ENCODE measurements around the gene SPATA46.

Gene SPATA46

DNA sequence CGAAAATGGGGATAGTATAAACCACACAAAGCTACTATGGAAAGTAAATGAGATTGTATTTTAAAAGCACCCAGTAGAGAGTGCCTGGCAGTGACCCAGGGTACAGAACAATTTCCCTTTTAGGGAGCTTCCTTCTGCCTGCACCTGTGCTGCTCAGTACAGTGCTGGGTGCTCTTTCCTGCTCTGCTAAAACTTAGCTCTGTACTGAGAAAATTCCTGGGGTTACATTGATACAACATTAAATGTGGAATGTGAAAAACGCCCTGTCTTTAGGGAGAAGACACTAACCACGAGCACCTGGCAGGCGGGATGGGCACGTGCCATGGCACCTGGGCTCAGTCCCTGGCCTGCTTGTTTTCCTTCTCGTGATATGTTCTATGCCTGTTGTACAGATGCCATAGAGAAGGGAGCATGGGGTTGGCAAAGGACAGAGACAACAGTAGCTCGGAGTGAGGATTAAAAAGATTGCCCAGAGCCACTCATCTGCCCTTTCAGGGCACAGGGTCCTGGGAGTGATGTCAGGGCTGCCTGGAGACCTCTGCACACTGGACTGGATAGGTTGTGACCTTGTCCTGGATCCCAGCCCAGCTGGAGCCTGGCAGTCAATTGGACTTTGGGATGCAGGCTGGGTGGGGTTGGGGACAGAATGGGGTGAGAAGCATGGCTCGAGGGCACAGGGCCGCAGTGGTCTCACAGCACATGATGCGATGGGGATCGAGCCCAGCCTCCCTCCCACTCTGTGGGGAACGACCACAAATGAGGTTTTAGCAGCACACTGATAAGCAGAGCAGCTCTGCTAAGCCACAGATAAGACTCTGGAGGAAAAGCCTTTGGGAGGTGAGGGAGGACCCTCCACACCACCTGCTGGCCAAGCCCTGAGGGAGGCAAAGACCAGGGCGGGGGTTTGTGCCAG, 4.2 kb downstream of the SPATA46 start:
- Mint-ChIP-seq H3K4me3 (no peak overlapping the region), H3K27me3 (no peaks in the 10 kb centered on the region), H3K4me1 (ENCODE audit: low read depth) (no peaks in the 10 kb centered on the region), H3K9me3 (no peaks in the 10 kb centered on the region), H3K27ac (no peak overlapping the region), H3K36me3 (ENCODE audit: low read depth) (no peaks in the 10 kb centered on the region)
- no peak for DNase-seq

DNA sequence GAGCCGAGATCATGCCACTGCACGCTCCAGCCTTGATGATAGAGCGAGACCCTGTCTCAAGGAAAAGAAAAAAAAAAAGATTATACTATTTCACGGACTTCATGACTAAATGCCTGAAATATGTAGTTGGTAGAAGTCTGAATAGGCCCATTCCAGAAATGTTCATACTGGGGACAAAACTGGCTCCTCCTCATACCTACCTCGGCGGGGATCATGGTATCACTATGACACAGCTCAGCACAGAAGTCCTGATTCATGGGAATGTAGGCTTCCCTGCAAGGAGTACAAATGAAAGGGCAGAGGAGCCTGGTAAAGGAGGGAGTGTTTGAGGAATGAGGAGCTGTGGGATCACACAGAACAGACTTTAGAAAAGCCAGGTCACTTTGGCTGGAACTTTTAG, 5.0 kb downstream of the SPATA46 start:
- H3K27ac Mint-ChIP-seq = no peak overlapping the region
- no peak overlapping the region for H3K4me3 Mint-ChIP-seq
- no peaks in the 10 kb centered on the region for H3K36me3 Mint-ChIP-seq (ENCODE audit: low read depth)
- H3K4me1 Mint-ChIP-seq (ENCODE audit: low read depth) = no peaks in the 10 kb centered on the region
- no peaks in the 10 kb centered on the region for H3K27me3 Mint-ChIP-seq
- H3K9me3 Mint-ChIP-seq = no peaks in the 10 kb centered on the region
- no peak for DNase-seq

DNA sequence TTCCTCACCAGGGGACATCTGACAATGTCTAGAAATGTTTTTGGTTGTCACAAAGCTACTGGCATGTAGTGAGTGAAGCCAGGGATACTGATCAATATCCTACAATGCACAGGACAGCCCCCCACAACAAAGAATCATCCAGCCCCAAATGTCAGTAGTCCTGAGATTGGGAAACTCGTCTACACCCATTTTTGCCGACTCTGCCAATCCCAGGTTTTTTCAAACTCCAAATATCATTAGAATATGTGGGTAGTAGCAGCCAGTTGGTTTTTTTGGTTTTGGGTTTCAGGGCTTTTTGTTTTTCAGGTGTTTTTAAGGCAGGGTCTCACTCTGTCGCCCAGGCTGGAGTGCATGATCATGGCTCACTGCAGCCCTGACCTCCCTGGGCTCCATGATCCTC, 5.9 kb downstream of the SPATA46 start:
- Mint-ChIP-seq H3K9me3 (no peaks in the 10 kb centered on the region), H3K36me3 (ENCODE audit: low read depth) (no peaks in the 10 kb centered on the region), H3K4me1 (ENCODE audit: low read depth) (no peaks in the 10 kb centered on the region), H3K27me3 (no peaks in the 10 kb centered on the region), H3K4me3 (no peak overlapping the region), H3K27ac (no peak overlapping the region)
- no peak for DNase-seq

DNA sequence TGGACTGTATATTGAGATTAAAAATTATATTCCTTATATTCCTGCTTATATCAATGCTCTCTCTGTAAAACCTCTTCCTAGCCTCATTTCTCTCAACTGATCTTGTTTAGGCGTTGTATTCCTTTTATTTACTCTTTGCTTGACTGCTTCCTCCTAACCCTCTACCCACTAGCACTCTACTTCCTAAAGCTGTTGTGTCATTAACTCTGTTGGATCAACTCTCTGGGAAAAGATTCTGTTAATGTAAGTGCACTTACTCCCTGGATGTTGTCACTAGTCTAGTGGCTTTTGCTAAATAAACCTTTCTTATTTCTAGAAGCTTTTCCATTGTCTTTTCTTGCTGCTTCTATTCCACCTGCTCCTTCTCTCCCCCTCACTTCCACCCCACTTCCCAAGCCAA, 6.5 kb downstream of the SPATA46 start:
- Mint-ChIP-seq H3K27me3 (no peaks in the 10 kb centered on the region), H3K27ac (no peak overlapping the region), H3K9me3 (no peaks in the 10 kb centered on the region), H3K36me3 (ENCODE audit: low read depth) (no peaks in the 10 kb centered on the region), H3K4me3 (no peak overlapping the region), H3K4me1 (ENCODE audit: low read depth) (no peaks in the 10 kb centered on the region)
- no peak for DNase-seq

DNA sequence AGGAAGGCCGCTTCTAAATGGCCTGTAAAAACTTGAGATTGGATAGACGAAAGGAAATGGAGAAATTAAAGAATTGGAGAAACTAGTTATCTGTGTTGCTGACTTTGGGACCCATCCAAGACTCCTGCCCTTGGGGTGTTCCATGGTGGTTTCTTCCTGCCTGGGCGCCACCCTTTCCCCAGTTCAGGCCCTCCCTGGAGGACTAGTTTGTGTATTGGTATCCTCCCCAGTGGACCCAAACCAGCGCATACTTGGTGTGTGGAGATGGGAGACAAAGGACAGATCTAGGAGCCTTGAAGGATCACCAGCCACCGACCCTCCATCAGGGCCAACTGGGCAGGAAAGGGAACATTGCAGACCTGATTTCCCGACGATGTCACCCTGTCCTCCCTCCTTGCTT, 7.1 kb downstream of the SPATA46 start:
- Mint-ChIP-seq H3K4me1 (ENCODE audit: low read depth) (no peaks in the 10 kb centered on the region), H3K9me3 (no peaks in the 10 kb centered on the region), H3K36me3 (ENCODE audit: low read depth) (no peaks in the 10 kb centered on the region), H3K4me3 (no peak overlapping the region), H3K27me3 (no peaks in the 10 kb centered on the region), H3K27ac (no peak overlapping the region)
- DNase-seq = no peak

DNA sequence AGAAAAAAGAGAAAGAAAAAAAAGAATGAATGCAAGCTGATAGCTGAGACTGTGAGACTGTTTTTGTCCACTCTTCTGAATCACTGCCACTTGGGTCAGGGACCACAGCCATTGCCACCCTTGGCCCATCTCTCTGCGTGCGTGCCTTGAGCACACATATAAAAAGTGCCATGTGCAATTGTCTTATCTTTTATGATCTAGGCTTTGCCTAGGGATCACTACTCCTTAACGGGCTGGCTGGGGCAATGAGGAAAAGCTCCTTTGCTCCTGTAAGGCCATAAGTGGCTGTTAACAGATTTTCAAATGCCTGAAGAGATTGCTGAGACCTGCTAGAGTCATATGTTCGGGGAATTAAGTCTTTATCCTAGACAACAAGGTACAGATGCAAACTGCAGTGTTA, 8.2 kb downstream of the SPATA46 start:
- no peak overlapping the region for H3K4me3 Mint-ChIP-seq
- no peaks in the 10 kb centered on the region for H3K36me3 Mint-ChIP-seq (ENCODE audit: low read depth)

DNA sequence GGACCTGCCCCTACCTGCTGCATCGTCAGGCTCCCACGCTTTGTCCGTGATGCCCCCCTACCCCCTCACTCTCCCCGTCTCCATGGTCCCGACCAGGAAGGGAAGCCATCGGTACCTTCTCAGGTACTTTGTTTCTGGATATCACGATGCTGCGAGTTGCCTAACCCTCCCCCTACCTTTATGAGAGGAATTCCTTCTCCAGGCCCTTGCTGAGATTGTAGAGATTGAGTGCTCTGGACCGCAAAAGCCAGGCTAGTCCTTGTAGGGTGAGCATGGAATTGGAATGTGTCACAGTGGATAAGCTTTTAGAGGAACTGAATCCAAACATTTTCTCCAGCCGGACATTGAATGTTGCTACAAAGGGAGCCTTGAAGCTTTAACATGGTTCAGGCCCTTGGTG, 8.9 kb downstream of the SPATA46 start:
- H3K4me3 Mint-ChIP-seq = no peak overlapping the region
- H3K27me3 Mint-ChIP-seq = no peaks in the 10 kb centered on the region
- no peaks in the 10 kb centered on the region for H3K9me3 Mint-ChIP-seq

More for the DNA sequence above, 8.2 kb downstream of the SPATA46 start:
- Mint-ChIP-seq H3K27me3 (no peaks in the 10 kb centered on the region), H3K9me3 (no peaks in the 10 kb centered on the region), H3K4me1 (ENCODE audit: low read depth) (no peaks in the 10 kb centered on the region), H3K27ac (no peak overlapping the region)
- no peak for DNase-seq

DNA sequence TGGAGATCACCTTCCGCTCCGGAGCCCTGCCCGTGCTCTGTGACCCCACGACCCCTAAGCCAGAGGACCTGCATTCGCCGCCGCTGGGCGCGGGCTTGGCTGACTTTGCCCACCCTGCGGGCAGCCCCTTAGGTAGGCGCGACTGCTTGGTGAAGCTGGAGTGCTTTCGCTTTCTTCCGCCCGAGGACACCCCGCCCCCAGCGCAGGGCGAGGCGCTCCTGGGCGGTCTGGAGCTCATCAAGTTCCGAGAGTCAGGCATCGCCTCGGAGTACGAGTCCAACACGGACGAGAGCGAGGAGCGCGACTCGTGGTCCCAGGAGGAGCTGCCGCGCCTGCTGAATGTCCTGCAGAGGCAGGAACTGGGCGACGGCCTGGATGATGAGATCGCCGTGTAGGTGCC, 9.6 kb downstream of the SPATA46 start:
- H3K9me3 Mint-ChIP-seq = no peaks in the 10 kb centered on the region
- no peak overlapping the region for H3K27ac Mint-ChIP-seq
- no peaks in the 10 kb centered on the region for H3K4me1 Mint-ChIP-seq (ENCODE audit: low read depth)
- H3K36me3 Mint-ChIP-seq (ENCODE audit: low read depth) = no peaks in the 10 kb centered on the region
- H3K27me3 Mint-ChIP-seq = no peaks in the 10 kb centered on the region
- no peak overlapping the region for H3K4me3 Mint-ChIP-seq
- no peak for DNase-seq

More for the DNA sequence above, 8.9 kb downstream of the SPATA46 start:
- no peak overlapping the region for H3K27ac Mint-ChIP-seq
- H3K4me1 Mint-ChIP-seq (ENCODE audit: low read depth) = no peaks in the 10 kb centered on the region
- H3K36me3 Mint-ChIP-seq (ENCODE audit: low read depth) = no peaks in the 10 kb centered on the region
- DNase-seq = no peak

DNA sequence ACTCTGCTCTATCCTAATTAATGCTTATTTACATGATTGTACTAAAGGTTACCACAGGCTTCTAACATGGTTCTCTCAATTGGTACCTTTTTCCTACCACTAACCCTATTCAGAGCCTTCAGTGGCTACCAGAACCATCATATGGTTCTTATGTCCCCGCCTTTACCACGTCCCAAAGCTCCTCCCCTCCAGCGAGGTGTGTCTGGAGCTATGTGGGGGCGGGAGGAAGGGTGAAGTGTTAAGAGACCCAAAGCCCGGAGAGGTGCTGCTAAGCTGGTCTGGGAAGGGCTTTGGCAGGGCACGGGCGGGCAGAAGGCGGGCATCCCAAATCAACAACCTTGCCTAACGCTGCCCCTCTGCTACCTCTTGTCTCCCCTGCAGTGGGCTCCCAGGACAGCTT, 10.0 kb downstream of the SPATA46 start:
- no peak overlapping the region for H3K27ac Mint-ChIP-seq
- H3K4me1 Mint-ChIP-seq (ENCODE audit: low read depth) = no peaks in the 10 kb centered on the region
- H3K4me3 Mint-ChIP-seq = no peak overlapping the region
- no peak for DNase-seq
- H3K27me3 Mint-ChIP-seq = no peaks in the 10 kb centered on the region
- no peaks in the 10 kb centered on the region for H3K9me3 Mint-ChIP-seq
- H3K36me3 Mint-ChIP-seq (ENCODE audit: low read depth) = no peaks in the 10 kb centered on the region

DNA sequence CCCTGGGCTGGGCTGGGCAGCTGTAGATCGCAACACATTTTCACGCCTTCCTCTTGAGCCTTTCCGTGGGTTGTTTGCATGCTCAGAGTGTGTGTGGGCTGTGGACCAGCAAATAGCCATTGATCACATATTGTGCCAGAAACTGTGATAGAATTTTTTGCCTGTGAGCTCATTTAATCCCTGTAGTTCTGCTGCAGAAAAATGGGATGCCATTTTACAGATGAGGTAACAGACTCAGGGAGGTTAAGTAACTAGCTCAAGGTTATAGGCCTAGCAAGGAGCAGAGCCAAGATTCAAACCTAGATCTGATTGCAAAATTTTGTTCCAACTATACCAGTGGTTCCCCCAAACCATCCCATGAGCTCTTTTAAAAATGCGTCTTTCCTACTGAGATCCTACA, 10.5 kb downstream of the SPATA46 start:
- no peak overlapping the region for H3K4me3 Mint-ChIP-seq
- no peaks in the 10 kb centered on the region for H3K36me3 Mint-ChIP-seq (ENCODE audit: low read depth)
- DNase-seq = no peak
- H3K4me1 Mint-ChIP-seq (ENCODE audit: low read depth) = no peaks in the 10 kb centered on the region
- no peak overlapping the region for H3K27ac Mint-ChIP-seq
- H3K9me3 Mint-ChIP-seq = no peaks in the 10 kb centered on the region
- H3K27me3 Mint-ChIP-seq = no peaks in the 10 kb centered on the region

DNA sequence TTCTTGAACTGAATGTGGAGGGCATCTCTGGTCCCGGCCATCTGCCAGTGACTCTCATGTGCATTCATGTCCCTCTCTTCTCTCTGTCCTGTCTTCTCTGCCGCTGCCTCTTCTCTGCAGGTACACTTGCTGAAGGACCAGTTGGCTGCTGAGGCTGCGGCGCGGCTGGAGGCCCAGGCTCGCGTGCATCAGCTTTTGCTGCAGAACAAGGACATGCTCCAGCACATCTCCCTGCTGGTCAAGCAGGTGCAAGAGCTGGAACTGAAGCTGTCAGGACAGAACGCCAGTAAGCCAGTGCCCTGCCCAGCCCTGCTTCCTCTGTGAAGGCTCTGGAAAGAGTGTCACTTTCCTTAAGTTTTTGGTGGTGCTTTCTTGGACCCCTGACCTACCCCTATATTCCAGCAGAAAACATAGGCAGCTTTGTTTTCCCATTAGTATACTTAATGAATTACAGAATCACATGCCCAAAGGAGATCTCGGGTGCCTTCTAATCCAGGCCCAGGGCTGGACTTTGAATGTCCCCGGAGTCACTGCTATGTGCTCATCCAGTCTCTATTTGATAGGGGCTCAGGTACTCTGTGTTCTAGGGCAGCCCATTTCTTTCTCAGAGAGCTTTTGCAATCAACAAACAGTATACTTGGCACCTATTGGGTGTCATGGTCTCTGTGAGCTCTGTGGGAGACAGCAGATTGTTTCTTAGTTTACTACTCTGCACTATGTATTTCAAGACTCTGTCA, 11.2 kb downstream of the SPATA46 start:
- H3K27ac Mint-ChIP-seq = no peak overlapping the region
- H3K27me3 Mint-ChIP-seq = no peaks in the 10 kb centered on the region
- H3K4me1 Mint-ChIP-seq (ENCODE audit: low read depth) = no peaks in the 10 kb centered on the region
- no peak overlapping the region for H3K4me3 Mint-ChIP-seq
- H3K36me3 Mint-ChIP-seq (ENCODE audit: low read depth) = no peaks in the 10 kb centered on the region
- DNase-seq = no peak
- H3K9me3 Mint-ChIP-seq = no peaks in the 10 kb centered on the region

DNA sequence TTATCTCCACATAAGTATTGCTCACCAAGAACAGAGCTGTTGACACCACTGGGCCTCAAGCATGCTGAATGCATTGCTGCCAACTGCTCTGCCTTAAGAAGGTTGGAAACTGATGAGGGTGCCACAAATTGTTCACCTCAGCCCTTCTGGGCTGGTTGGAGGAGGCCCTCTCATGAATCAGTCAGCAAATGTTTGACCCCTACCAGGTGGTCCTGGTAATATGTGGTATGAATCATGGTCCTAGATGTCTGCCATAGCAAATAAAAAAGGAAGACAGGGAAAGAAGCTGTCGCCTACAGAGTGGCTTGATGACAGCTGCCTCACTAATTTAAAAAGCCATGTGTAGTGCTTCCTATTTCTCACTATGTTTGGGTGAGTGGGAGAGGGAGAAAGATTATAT, 12.2 kb downstream of the SPATA46 start:
- H3K4me1 Mint-ChIP-seq (ENCODE audit: low read depth) = no peaks in the 10 kb centered on the region
- no peaks in the 10 kb centered on the region for H3K27me3 Mint-ChIP-seq
- H3K4me3 Mint-ChIP-seq = no peak overlapping the region
- no peaks in the 10 kb centered on the region for H3K9me3 Mint-ChIP-seq
- DNase-seq = no peak
- H3K27ac Mint-ChIP-seq = no peak overlapping the region
- H3K36me3 Mint-ChIP-seq (ENCODE audit: low read depth) = no peaks in the 10 kb centered on the region

DNA sequence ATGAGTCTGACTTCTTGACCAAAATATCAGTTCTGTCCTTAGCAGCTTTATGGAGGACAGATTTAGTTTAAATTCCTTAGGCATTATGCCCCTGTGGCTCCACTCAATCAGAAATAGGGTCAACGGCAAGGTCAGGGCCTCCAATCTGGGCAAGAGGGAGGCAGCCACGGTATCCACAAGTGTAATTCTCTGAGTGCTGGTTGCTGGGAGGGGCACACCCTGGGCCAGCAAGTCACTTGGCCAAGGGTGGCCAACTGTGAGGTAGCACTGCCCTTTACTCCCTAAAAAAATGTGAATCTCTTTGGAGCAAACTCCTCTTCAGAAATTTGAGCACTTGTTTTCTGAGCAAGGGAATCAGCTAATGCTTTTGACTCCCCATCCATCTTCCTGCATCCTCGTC, 12.8 kb downstream of the SPATA46 start:
- H3K36me3 Mint-ChIP-seq (ENCODE audit: low read depth) = no peaks in the 10 kb centered on the region
- no peak overlapping the region for H3K4me3 Mint-ChIP-seq
- H3K9me3 Mint-ChIP-seq = no peaks in the 10 kb centered on the region
- no peaks in the 10 kb centered on the region for H3K4me1 Mint-ChIP-seq (ENCODE audit: low read depth)
- H3K27ac Mint-ChIP-seq = no peak overlapping the region
- H3K27me3 Mint-ChIP-seq = no peaks in the 10 kb centered on the region
- DNase-seq = no peak

DNA sequence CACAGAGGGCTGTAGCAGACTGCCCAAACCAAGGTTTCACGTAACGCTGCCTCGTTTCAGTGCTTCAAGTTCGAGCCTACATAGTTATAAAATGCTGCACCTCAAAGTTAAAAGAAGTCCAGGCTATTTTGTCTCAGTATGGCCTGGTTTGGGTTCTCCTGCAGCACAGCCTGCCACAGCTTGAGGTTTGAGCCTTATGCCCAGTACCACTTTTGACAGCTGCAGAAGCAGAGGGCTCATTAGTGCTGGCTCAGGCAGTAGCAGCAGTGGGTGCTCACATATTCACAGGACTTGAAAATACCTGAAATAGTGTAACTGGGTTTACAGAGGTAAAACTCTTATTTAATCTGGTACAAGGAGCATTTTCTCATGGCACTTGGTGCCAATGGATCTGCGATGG, 15.3 kb downstream of the SPATA46 start:
- DNase-seq = no peak
- H3K4me3 Mint-ChIP-seq = no peak overlapping the region
- H3K9me3 Mint-ChIP-seq = no peaks in the 10 kb centered on the region
- H3K4me1 Mint-ChIP-seq (ENCODE audit: low read depth) = no peaks in the 10 kb centered on the region
- H3K27ac Mint-ChIP-seq = no peak overlapping the region
- H3K36me3 Mint-ChIP-seq (ENCODE audit: low read depth) = no peaks in the 10 kb centered on the region
- H3K27me3 Mint-ChIP-seq = peaks cover 6% of the 10 kb centered on the region

DNA sequence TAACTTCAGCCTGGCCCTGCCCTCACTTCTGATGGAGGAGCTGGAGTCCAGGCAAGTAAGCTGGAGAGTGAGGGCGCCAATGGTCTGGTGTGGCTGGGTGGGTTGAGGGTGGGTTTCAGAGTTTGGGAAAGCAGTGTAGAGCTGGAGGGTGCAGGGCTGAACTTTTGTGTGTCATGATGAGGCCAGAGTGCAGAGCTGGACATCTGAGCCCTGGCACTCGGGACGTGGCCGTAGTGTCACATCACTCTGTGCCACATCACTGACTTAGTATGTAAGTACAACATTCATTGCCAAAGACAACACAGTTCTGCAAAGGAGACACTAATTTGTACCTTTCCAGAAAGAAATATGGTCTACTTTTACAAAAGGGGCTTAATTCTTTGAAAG, 15.8 kb downstream of the SPATA46 start:
- Mint-ChIP-seq H3K27ac (no peak overlapping the region), H3K36me3 (ENCODE audit: low read depth) (no peaks in the 10 kb centered on the region), H3K27me3 (peaks cover 6% of the 10 kb centered on the region), H3K4me3 (no peak overlapping the region), H3K4me1 (ENCODE audit: low read depth) (no peaks in the 10 kb centered on the region), H3K9me3 (no peaks in the 10 kb centered on the region)
- DNase-seq = no peak

All from activated T-cell treated with anti-CD3 and anti-CD28 coated beads, Interleukin-2, amount 50 U/mL, for 24 hours (primary cell).